NCI-H460 (cell line): ENCODE measurements around the gene BIN1. TPM values are rescaled to one million over a fixed set of nuclear protein-coding genes. Genes with fewer than 3 reads are reported as not detected.
A peak's percentile ranks its signal among the peaks of the same experiment; 100 is the strongest.

Experiments
- DNase-seq: peaks from one replicate; pipeline ENCODE4 v3.0.0-alpha.2; 2016; ENCODE audit warnings: low read depth; ENCODE audit errors: extremely low read depth
- total RNA-seq: library from RNA; depleted of rRNA; stranded (reverse); fragments of >200 nt; shearing (Covaris generic); gene quantifications from 2 replicates; pipeline ENCODE4 v1.2.3, GENCODE V29; 2014

BIN1 gene
- total RNA-seq, 1 experiment from 2014 or later = 50.7 TPM

DNA sequence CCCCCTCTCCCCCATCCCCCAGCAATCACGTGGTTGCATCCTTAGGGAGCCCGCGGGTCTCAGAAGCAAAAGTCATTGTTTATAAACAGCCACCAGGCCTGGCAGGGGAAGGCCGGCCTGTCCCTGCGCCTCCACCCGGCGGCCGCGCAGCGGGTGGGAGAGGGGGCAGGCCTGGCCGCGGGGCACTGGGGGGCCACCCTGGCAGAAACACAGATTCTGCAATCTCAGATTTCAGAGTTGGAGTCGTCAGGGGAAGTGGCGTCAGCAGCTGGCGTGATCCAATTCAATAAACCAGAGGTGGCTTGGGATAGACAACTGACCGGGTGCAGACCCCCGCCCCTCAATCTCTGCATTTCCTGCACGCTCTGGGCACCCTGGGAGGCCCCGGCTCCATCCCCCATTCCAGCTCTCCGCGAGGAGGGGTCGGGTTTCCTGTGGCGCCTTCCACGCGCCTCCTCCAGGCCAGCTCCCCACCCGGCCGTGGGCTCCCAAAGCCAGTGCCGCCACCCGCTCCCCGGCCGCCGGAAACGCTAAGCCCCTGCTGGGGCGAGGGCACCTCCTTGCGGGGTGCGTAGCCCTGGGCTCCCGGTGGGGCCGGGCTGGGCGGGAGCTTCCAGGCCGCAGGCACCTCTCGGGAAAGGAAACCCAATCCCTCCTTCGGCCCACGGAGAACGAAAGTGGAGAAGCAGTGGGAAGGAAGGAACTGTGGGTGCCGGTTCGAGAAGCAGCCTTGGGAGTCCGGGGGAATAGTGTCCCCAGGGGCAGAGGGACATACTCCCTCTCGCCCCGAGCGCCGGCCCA is 1.1 kb downstream of the BIN1 start:
- DNase-seq = peak; percentile 6

DNA sequence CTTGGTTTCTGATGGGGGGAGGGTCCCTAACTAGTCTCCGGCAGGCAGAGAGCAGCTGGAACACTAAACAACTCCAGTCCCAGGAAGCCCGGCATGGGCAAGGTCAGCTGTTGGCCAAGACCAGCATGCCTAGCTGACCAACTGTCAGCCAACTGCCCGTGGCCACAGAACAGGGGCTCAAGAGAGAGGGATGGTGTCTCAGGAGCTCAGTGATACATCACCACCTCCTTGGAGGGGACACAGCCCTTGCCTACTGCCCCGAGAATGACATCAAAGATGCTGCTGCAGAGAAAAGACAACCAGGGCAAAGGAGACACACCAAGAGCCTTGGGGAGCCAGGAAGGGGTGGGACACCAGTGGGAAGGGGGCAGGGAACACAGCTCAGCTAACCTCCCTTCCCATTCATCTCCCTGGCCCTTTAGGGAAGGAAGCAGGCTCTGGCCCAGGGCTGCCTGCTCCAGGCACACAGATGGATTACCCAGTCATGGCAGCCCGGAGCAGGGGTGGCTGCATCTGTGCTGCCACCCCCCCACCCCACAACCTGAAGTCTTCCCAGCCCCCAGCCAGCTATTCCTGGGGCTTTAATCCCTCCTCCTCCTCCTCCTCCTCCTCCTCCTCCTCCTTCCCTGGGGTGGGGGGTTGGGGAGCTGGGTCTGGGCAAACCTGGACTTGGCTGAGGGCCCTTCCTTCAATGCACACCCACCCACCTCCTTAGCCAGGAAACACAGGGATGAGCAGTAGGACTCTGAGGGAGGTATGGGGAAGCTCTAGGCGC is 1.9 kb downstream of the BIN1 start:
- no peak for DNase-seq

- no peak for DNase-seq
Measured at GRCh38 chr2:127104166-127104660, 2.7 kb downstream of the BIN1 start.

DNA sequence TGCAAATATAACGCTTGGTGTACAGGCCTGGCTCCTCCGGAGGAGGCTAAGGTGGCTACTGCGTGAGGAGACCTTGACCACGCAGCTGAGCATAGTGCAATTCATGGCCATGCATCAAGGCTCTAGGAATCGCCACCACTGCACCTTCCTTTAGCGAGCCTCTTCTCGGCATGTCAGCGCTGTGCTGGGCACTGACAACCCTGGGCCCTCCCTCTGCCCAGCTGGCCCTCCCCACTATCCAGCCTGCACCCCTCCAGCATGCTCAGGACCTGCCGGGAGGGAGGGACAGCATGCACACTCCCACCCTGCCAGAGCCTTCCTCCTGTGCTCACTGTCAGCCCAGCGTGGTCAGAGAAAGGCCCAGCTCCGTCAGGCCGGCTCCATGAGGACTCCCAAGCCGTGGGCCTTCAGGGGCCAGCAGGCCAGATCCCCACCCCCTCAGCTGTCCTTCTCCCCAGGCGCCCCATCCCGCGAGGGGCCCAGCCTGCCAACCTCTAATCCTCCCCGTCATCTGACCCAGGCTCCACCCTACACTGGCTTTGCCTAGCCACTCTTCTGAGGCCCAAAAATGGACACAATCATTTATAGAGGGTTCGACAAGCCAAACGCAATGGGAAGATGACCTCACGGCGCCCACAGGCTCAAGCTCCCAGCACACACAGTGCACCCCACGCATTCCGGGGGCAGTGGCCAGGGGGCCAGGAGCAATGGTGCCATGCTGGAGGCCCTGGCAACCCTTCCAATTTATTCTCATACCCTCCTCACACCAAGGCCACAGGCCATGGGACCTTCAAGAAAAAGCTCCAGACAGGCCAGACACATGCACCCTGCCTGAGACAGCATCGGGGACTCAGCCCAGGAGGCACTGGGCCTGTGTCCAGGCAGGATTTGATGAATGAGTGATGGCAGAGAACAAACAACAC is 3.5 kb downstream of the BIN1 start:
- DNase-seq = no peak

DNA sequence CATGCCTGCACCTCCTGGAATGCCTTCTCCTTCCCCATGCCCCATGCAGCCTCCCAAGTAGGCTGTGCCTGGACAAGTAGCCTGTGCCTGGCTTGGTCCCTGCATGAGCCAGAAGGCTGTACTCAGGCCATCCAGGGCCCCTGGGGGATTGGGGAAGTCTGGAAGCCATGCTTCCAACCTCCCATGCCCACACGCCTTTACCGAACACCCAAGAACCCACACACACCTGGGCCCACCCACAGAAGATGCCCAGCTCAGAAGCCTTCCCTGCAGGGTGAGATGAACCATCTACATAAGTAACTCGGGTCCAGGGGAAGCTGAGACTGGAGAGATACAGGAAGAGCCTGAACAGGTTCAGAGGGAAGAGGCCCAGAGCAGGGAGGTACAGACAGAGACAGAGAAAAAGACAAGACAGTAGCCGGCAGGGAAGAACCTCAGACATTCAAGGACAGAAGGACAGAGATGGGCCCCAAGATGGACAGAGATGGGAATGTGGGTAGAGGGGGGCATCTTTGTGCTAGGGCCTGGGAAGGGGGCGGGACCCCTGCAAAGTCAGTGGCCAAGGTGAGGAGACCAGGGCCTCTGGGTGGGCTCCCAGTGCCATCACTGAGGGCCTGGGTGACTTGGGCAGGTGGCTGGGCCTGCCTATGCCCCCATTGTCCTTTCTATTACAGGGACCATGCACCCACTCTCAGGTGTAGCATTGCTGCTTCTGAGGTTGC is 4.3 kb downstream of the BIN1 start:
- DNase-seq = no peak

- no peak for DNase-seq
Measured at GRCh38 chr2:127101756-127102477, 5.0 kb downstream of the BIN1 start.

- no peak for DNase-seq
Measured at GRCh38 chr2:127101048-127101611, 5.8 kb downstream of the BIN1 start.

DNA sequence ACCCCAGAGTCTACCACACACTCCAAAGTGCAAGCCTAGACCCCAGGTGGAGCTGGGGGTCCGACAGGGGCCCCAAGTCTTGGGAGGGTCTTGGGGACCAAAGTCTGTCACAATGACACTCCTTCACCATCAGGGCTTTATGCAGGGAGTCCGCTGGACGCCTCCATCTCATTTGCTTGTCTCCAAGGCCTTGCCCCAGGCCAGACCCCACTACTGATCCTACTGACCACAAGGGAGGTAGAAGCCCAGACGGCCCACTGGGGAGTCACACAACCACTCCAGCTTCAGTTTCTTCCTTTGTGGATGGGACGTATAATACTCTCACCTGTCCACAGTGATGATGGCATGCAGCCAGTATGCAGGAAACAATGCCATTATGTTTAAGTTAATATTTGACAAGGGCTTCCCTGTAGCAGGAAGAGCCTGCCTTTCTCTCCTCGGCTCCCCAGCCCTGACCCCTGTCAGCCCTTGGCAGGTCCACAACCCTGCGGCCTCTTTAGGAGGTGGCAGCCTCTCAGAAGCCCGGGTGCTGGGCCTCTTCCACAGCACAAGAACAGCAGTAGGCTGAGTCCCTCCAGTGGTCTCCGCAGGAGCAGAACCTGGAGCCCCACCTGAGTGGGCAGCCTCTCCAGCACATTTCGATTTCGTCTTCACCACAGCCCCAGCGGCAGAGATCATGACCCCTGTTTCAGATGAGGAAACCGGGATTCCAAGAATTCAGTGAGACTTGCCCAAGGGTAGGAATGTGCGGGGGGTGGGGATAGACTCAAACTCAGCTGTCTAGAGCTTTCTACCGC is 6.5 kb downstream of the BIN1 start:
- no peak for DNase-seq

DNA sequence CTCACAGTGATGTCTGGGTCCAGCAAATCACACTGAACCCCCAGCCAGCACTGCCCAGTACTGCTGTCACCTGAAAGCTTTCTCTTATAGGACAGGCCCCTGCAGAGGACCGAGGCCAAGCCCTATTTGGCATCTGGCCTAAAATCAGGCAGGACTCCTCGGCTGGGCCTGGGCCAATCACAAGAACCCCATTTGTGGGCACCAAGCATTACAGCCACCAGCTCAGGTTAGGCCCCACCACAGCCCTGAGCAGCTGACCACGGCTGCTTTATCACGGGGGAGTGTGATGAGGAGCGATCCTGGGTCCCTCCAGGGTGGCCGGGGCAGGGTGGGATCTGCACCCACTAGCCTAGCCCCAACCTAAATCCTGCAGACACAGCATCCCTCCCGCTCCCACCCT is 8.2 kb downstream of the BIN1 start:
- DNase-seq = no peak

- no peak for DNase-seq
Measured at GRCh38 chr2:127097841-127098651, 8.9 kb downstream of the BIN1 start.

DNA sequence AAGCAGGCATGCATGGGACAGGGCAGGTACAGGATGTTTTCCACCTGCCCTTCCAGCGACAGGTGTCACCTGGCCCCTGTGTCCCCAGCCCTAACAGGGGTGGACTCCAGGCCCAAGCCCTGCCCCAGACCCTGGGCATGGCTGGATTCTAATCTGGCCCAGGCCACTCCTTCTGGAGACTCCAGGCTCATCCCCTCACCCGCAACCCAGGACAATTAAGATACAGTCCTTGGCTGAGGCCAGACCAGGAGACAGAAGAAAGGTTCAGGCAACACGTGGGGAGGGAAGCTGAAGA is 9.5 kb downstream of the BIN1 start:
- no peak for DNase-seq

- no peak for DNase-seq
Measured at GRCh38 chr2:127096718-127097470, 10.1 kb downstream of the BIN1 start.

DNA sequence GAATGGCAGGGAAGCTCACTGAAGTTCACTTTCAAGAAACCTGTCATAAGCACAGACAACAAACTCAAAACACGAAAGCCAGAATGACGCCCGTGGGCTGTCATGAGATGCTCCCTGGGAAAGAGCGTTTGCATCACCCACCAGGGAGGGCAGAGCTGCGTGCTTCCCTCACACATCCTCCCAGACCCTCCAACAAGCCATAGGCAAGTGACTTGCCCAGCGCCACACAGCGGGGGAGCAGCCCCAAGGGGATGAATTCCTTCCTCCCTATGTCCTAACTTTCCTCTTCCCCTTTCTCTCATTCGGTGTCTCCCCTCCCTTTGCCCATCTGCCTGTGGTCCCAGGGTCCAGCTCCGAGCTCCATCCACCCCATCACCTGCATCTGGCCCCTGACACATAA is 10.7 kb downstream of the BIN1 start:
- no peak for DNase-seq

DNA sequence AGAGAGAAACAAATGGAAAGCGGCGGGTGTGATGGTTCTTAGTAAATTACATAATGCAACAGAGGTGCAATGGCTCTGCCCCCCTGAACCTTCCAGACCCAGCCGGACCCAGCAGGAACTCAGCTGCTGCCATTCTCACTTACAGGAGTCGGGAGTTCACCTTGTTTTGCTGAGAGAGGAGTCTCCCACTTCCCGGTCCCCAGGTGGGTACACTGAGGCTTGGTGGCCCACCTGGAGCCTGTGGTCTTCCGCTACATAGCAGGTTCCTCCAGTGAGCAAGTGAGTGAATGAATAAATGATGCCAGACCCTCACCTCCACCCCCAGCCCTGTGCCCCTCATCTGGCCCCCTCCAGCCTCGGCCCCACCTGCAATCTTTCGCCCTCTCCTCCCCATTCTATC is 11.2 kb downstream of the BIN1 start:
- DNase-seq = no peak

GRCh38 chr2:127095367-127095641 is 11.7 kb downstream of the BIN1 start:
- DNase-seq = no peak

GRCh38 chr2:127094509-127095366 is 12.2 kb downstream of the BIN1 start:
- peak; percentile 9 for DNase-seq
